Ovary (tissue), 3 donors: ENCODE measurements around the gene TTC1.

Source experiments
- CTCF ChIP-seq, 3 donors: fragments of 450-650 bp in 2 of 3; fragments of 200-600 bp in 1 of 3; IDR thresholded peaks; one replicate each; pipeline versions ENCODE4 v1.5.1 to v1.8.0; 2016 to 2022; ENCODE audit warnings: antibody characterized with exemption in 3 of 3, mild to moderate bottlenecking in 1 of 3
- EP300 ChIP-seq: sonication (generic); formaldehyde crosslinking; IDR thresholded peaks from one replicate; pipeline ENCODE4 v1.6.1; 2017; ENCODE audit warnings: antibody characterized with exemption
- donor health status: DM: no; HTN: no; CAD: no.

DNA sequence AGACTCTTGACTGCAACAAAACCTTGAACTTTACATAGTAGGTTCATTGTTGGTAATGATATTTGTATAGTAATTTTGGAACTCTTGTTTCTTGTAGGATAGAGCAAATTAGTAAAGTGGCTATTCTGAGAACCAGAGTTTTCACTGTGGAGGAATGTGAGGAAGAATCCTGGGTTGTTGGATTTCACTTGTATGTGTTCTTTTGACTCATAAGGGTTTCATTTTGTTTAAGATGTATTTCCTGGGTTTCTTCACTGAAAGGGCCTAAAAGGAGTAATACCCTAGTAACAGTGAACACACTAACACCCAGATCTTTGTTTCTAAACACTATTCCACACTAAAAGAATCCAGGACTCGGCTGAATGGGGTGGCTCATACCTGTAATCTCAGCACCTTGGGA is 20.1 kb downstream of the TTC1 start:
- TF ChIP-seq CTCF (IDR thresholded peaks at IDR 0.05) (no peak), EP300 (no peak)
